Left ventricle myocardium inferior (tissue), 1 donor: ENCODE measurements around the gene GSTA3. TPM values are rescaled to one million over a fixed set of nuclear protein-coding genes. Genes with fewer than 3 reads are reported as not detected.

ENCODE experiments used
- DNase-seq: peaks from one replicate; pipeline ENCODE4 v3.0.0-alpha.2; 2020
- H3K27ac ChIP-seq: fragments of 200-600 bp; replicated peaks from 2 replicates; pipeline ENCODE4 v1.8.0; 2021
- H3K27me3 ChIP-seq: fragments of 200-600 bp; 2 replicates; pipeline ENCODE4 v1.8.0; 2021; ENCODE audit warnings: low read depth
- H3K36me3 ChIP-seq: fragments of 200-600 bp; 2 replicates; pipeline ENCODE4 v1.8.0; 2021
- H3K4me1 ChIP-seq: fragments of 200-600 bp; 2 replicates; pipeline ENCODE4 v1.8.0; 2021
- H3K4me3 ChIP-seq: fragments of 200-600 bp; 2 replicates; pipeline ENCODE4 v1.8.0; 2021; ENCODE audit warnings: mild to moderate bottlenecking, moderate library complexity
- H3K9me3 ChIP-seq: fragments of 200-600 bp; replicated peaks from 2 replicates; pipeline ENCODE4 v1.8.0; 2021
- CTCF ChIP-seq: fragments of 200-600 bp; IDR thresholded peaks from 2 replicates; pipeline ENCODE4 v1.8.0; 2021; ENCODE audit warnings: antibody characterized with exemption, mild to moderate bottlenecking, borderline replicate concordance
- intact Hi-C: fragments of 100-400 bp; cut with micrococcal nuclease; formaldehyde crosslinking; loops from one replicate; pipeline ENCODE4 v1.11.0; 2022
- total RNA-seq: library from RNA; stranded (reverse); fragmentation: NEBNext Ultra II Directional; extraction: Animal tissue kit (Norgen Biotek cat#: 25700); gene quantifications from one replicate; pipeline ENCODE4 v1.2.1, GENCODE V29; 2021
- donor health status: DM: no; HTN: yes; CAD: no; lungs with severe emphysema.

GSTA3 gene
- total RNA-seq, 1 donor from 2014 or later: not detected

- no peak for DNase-seq
- no peak overlapping the region for H3K4me3 ChIP-seq
- intact Hi-C loops: no loop called here
- no peaks in the 10 kb centered on the region for H3K4me1 ChIP-seq
- H3K9me3 ChIP-seq: no peaks in the 10 kb centered on the region
- no peak for TF ChIP-seq CTCF
- no peaks in the 10 kb centered on the region for H3K36me3 ChIP-seq
- H3K27me3 ChIP-seq: no peaks in the 10 kb centered on the region
- no peak overlapping the region for H3K27ac ChIP-seq
Measured at GRCh38 chr6:52894285-52894684, 15.2 kb downstream of the GSTA3 start.

GRCh38 chr6:52893803-52894202 lies 15.7 kb downstream of the GSTA3 start:
- Histone ChIP-seq H3K36me3 (no peaks in the 10 kb centered on the region), H3K27ac (no peak overlapping the region), H3K9me3 (no peaks in the 10 kb centered on the region), H3K27me3 (no peaks in the 10 kb centered on the region), H3K4me1 (no peaks in the 10 kb centered on the region), H3K4me3 (no peak overlapping the region)
- intact Hi-C loops: no loop called here
- no peak for TF ChIP-seq CTCF
- no peak for DNase-seq

- intact Hi-C loops: no loop called here
- Histone ChIP-seq H3K4me1 (no peaks in the 10 kb centered on the region), H3K27ac (no peak overlapping the region), H3K9me3 (no peaks in the 10 kb centered on the region), H3K36me3 (no peaks in the 10 kb centered on the region), H3K27me3 (no peaks in the 10 kb centered on the region), H3K4me3 (no peak overlapping the region)
- no peak for DNase-seq
- no peak for TF ChIP-seq CTCF
Measured at GRCh38 chr6:52893221-52893620, 16.3 kb downstream of the GSTA3 start.

- no peaks in the 10 kb centered on the region for H3K9me3 ChIP-seq
- H3K4me1 ChIP-seq: no peaks in the 10 kb centered on the region
- no peak for TF ChIP-seq CTCF
- DNase-seq: no peak
- no peak overlapping the region for H3K27ac ChIP-seq
- no peak overlapping the region for H3K4me3 ChIP-seq
- H3K27me3 ChIP-seq: no peaks in the 10 kb centered on the region
- H3K36me3 ChIP-seq: no peaks in the 10 kb centered on the region
- intact Hi-C loops: no loop called here
Measured at GRCh38 chr6:52890018-52890417, 19.5 kb downstream of the GSTA3 start.

GRCh38 chr6:52887910-52888524 lies 21.5 kb downstream of the GSTA3 start:
- H3K27ac ChIP-seq: no peak overlapping the region
- intact Hi-C loops: no loop called here
- H3K4me1 ChIP-seq: no peaks in the 10 kb centered on the region
- H3K36me3 ChIP-seq: no peaks in the 10 kb centered on the region
- DNase-seq: no peak
- no peaks in the 10 kb centered on the region for H3K27me3 ChIP-seq
- no peak for TF ChIP-seq CTCF
- no peaks in the 10 kb centered on the region for H3K9me3 ChIP-seq
- H3K4me3 ChIP-seq: no peak overlapping the region
